Peyer's patch (tissue), 4 donors: ENCODE results near the gene PHF5A. TPM values are rescaled to one million over a fixed set of nuclear protein-coding genes. Genes with fewer than 3 reads are reported as not detected.
"Not testable (repeated sequence)": the region's sequence is repeated elsewhere in the genome, so short reads cannot be mapped to it uniquely, and the experiment has no call there.

Source experiments
- DNase-seq, 3 donors: peaks; one replicate each; pipeline ENCODE4 v3.0.0-alpha.2; 2017 to 2019
- H3K27ac ChIP-seq, 4 donors: fragments of 200-600 bp; sonication (generic); one replicate each; pipeline ENCODE4 v1.5.1; 2016 to 2019
- H3K27me3 ChIP-seq, 2 donors: fragments of 200-600 bp; sonication (generic); one replicate each; pipeline ENCODE4 v1.5.1; 2019
- H3K36me3 ChIP-seq, 3 donors: fragments of 200-600 bp; sonication (generic); one replicate each; pipeline ENCODE4 v1.5.1; 2016 to 2019
- H3K4me1 ChIP-seq, 4 donors: fragments of 200-600 bp; sonication (generic); one replicate each; pipeline ENCODE4 v1.5.1; 2016 to 2019
- H3K4me3 ChIP-seq, 4 donors: fragments of 200-600 bp; sonication (generic); 1 replicate in 3 of 4; 2 replicates in 1 of 4; pipeline ENCODE4 v1.5.1; 2016 to 2019; ENCODE audit warnings: mild to moderate bottlenecking in 1 of 4
- H3K9me3 ChIP-seq, 4 donors: fragments of 200-600 bp; sonication (generic); one replicate each; pipeline ENCODE4 v1.5.1; 2016 to 2019; ENCODE audit warnings: mild to moderate bottlenecking in 1 of 4
- CTCF ChIP-seq, 6 experiments: fragments of 450-650 bp in 4 of 6; fragments of 200-600 bp in 2 of 6; sonication (generic) in 1 of 6; IDR thresholded peaks; one replicate each; pipeline ENCODE4 v1.5.1; 2017 to 2019; ENCODE audit warnings: antibody characterized with exemption in 6 of 6, mild to moderate bottlenecking in 3 of 6, moderate library complexity in 1 of 6
- POLR2A ChIP-seq, 2 donors: fragments of 450-650 bp; IDR thresholded peaks; one replicate each; pipeline ENCODE4 v1.5.1; 2017; ENCODE audit warnings: antibody characterized with exemption in 2 of 2, mild to moderate bottlenecking in 2 of 2, moderate library complexity in 2 of 2
- total RNA-seq, 4 donors: library from RNA; depleted of rRNA; stranded (reverse); fragments of >200 nt; gene quantifications; one replicate each; pipeline ENCODE4 v1.1.0, GENCODE V29; 2016

The PHF5A gene
- total RNA-seq, 4 donors from 2014 or later, result 20.6 to 31.3 (median 23.0) TPM

DNA sequence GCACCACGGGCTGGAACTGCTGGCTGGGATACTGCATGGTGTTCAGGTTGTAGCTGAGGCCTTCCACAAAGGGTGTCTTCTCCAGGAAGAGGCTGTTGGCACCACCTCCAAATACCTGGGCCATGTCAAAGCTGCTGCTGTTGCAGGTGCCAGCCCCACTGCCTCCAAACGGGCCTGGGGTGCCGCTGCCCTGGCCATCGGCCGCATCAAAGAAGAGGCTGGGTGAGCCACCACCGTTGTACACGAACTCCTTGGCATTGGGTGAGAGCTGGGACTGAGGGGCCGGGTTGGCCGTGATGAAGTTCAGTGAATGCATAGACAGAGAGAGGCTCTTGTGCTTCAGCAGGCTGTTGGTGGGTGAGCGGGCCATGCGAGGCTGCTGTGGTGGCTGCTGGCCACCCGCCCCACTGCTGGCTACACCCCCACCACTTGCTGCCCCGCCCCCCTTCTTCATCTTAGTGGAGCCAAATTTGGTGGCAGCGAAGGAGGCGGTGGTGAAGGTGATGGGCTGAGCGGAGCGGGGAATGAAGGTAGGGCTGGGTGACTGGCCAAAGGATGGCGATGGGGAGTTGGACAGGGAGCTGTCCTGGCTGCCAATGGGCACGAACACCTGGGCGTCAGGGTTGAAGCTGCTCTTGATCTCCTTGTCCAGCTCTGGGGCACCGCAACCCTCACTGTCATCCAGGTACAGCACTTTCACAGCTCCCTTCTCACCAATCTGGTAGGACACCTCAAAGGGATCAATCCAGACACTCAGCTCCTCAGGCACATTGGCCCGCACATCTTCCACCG, 32.0 kb downstream of the PHF5A start:
- peaks cover 0 to 72% (median 0%) of the 10 kb centered on the region in 3 donors for H3K36me3 ChIP-seq
- H3K4me3 ChIP-seq, result no peak overlapping the region

GRCh38 chr22:41435560-41435959, 32.9 kb downstream of the PHF5A start:
- no peak overlapping the region for H3K4me3 ChIP-seq
- H3K27me3 ChIP-seq, result no peaks in the 10 kb centered on the region
- peaks cover 0 to 20% (median 0%) of the 10 kb centered on the region in 4 donors for H3K4me1 ChIP-seq
- H3K27ac ChIP-seq, result peak overlapping the region in 1 of 4 donors; percentile 55
- H3K36me3 ChIP-seq, result peaks cover 0 to 65% (median 0%) of the 10 kb centered on the region in 3 donors
- DNase-seq, result no peak
- TF ChIP-seq POLR2A (IDR thresholded peaks at IDR 0.05) (no peak), CTCF (IDR thresholded peaks at IDR 0.05) (no peak)
- H3K9me3 ChIP-seq, result no peaks in the 10 kb centered on the region

More for the DNA sequence above, 32.0 kb downstream of the PHF5A start:
- H3K27ac ChIP-seq, result no peak overlapping the region
- no peaks in the 10 kb centered on the region for H3K27me3 ChIP-seq
- no peaks in the 10 kb centered on the region for H3K9me3 ChIP-seq
- TF ChIP-seq POLR2A (IDR thresholded peaks at IDR 0.05), result no peak
- no peak for TF ChIP-seq CTCF (IDR thresholded peaks at IDR 0.05)
- H3K4me1 ChIP-seq, result peaks cover 0 to 25% (median 0%) of the 10 kb centered on the region in 4 donors
- no peak for DNase-seq

- H3K9me3 ChIP-seq, H3K4me3 ChIP-seq, DNase-seq, H3K27ac ChIP-seq, H3K27me3 ChIP-seq: not testable (repeated sequence)
- H3K36me3 ChIP-seq, result peaks cover 0 to 60% (median 0%) of the 10 kb centered on the region in 3 donors
- H3K4me1 ChIP-seq, result peaks cover 0 to 15% (median 0%) of the 10 kb centered on the region in 4 donors
These were observed 34.0 kb downstream of the PHF5A start for GRCh38 chr22:41434361-41435003.

DNA sequence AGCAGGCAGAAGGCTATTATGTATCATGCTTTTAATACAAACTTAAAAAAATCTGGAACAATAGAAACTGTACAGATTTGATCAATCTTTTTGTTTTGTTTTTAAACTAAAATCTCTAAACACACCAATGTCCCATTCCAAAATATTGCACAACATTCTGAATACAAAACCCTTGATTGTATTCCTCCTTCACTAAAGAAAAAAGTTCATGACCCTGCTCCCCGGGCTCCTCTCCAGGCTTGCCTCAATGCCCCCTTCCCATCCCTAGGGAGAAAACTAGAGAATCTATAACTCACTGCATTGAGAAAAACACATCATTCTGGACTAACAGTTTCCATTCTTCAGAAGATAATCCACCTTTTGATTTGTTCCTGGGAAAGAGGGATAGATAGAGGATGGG, 35.0 kb downstream of the PHF5A start:
- H3K27ac ChIP-seq, DNase-seq, H3K4me3 ChIP-seq, H3K9me3 ChIP-seq, H3K27me3 ChIP-seq: not testable (repeated sequence)
- H3K36me3 ChIP-seq, result peaks cover 0 to 52% (median 0%) of the 10 kb centered on the region in 3 donors
- peaks cover 0 to 15% (median 0%) of the 10 kb centered on the region in 4 donors for H3K4me1 ChIP-seq

- Histone ChIP-seq H3K36me3 (peaks cover 0 to 42% (median 0%) of the 10 kb centered on the region in 3 donors), H3K27me3 (no peaks in the 10 kb centered on the region), H3K4me3 (no peak overlapping the region), H3K9me3 (no peaks in the 10 kb centered on the region), H3K27ac (no peak overlapping the region), H3K4me1 (peaks cover 0 to 15% (median 0%) of the 10 kb centered on the region in 4 donors)
- DNase-seq, result no peak
- TF ChIP-seq POLR2A (IDR thresholded peaks at IDR 0.05) (no peak), CTCF (IDR thresholded peaks at IDR 0.05) (no peak)
These were observed 36.8 kb downstream of the PHF5A start for GRCh38 chr22:41431656-41432055.

GRCh38 chr22:41429951-41430332, 38.5 kb downstream of the PHF5A start:
- TF ChIP-seq POLR2A (IDR thresholded peaks at IDR 0.05), result no peak
- no peak for TF ChIP-seq CTCF (IDR thresholded peaks at IDR 0.05)
- no peak for DNase-seq
- Histone ChIP-seq H3K4me3 (no peak overlapping the region), H3K27ac (no peak overlapping the region), H3K9me3 (no peaks in the 10 kb centered on the region), H3K27me3 (no peaks in the 10 kb centered on the region), H3K4me1 (peaks cover 0 to 6% (median 0%) of the 10 kb centered on the region in 4 donors), H3K36me3 (peaks cover 0 to 28% (median 0%) of the 10 kb centered on the region in 3 donors)
